GM12891 (cell line): Measurements from ENCODE around the gene UBASH3A.

Experiments
- DNase-seq: peaks from one replicate; pipeline ENCODE4 v3.0.0; 2011; ENCODE audit warnings: low spot score; ENCODE audit not compliant: insufficient read length
- FAIRE-seq: peaks from 2 replicates; lab custom pipeline; 2011; peaks lifted over from hg19 to GRCh38; lab: Jason Lieb, UNC
- PAX5 ChIP-seq: IDR thresholded peaks from 2 replicates; pipeline ENCODE4 v1.6.1; 2011; ENCODE audit warnings: low read length, moderate library complexity, mild to moderate bottlenecking; ENCODE audit not compliant: insufficient read depth, severe bottlenecking
- POLR2A ChIP-seq: IDR thresholded peaks from 2 replicates; pipeline ENCODE4 v1.6.1; 2011; ENCODE audit warnings: low read depth, low read length, control low read depth
- POLR2AphosphoS5 ChIP-seq: IDR thresholded peaks from 2 replicates; pipeline ENCODE4 v1.6.1; 2011; ENCODE audit warnings: low read depth, low read length, control low read depth
- POU2F2 ChIP-seq: IDR thresholded peaks from 2 replicates; pipeline ENCODE4 v1.6.1; 2011; ENCODE audit warnings: low read depth, mild to moderate bottlenecking, control low read depth, low read length, moderate library complexity
- SPI1 ChIP-seq: IDR thresholded peaks from 2 replicates; pipeline ENCODE4 v1.6.1; 2011; ENCODE audit warnings: low read depth, low read length, control low read depth
- TAF1 ChIP-seq: IDR thresholded peaks from 2 replicates; pipeline ENCODE4 v1.6.1; 2011; ENCODE audit warnings: low read depth, low read length, control low read depth

UBASH3A gene

GRCh38 chr21:42390696-42391095 lies 13.0 kb upstream of the UBASH3A start:
- no peak for TF ChIP-seq PAX5
- TF ChIP-seq POLR2A = no peak; the same call in 1 of the 2 replicates
- TF ChIP-seq TAF1 = no peak
- FAIRE-seq = no peak
- no peak for DNase-seq

DNA sequence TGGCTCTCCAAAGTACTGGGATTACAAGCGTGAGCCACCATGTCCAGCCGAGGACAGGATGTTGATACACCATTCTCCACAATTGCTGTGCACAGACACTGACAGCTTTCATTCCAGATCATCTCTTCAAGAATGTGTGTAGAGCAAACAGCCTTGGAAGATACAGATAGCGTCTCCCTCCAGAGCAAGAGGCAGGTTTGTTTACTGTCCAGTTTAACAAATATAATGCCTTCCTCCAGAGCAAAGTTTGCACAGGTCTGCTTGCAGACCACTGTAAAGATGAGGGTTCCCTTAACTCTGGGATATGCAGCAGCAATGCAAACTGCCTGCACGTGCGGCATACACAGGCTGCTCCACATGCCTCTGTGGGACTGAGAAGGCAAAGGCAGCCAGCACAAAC lies 12.4 kb upstream of the UBASH3A start:
- peak; percentile 48 for FAIRE-seq
- no peak for DNase-seq
- no peak for TF ChIP-seq TAF1
- TF ChIP-seq POU2F2 = no peak
- TF ChIP-seq PAX5 = no peak
- no peak for TF ChIP-seq POLR2AphosphoS5
- no peak for TF ChIP-seq SPI1
- TF ChIP-seq POLR2A = no peak

- peak; percentile 82 for FAIRE-seq
- DNase-seq = no peak
- TF ChIP-seq POLR2AphosphoS5 (peak; percentile 22; the same call in 1 of the 2 replicates), TAF1 (0 out of 2 replicates have a peak, but pooled peaks have one; percentile 24), POLR2A (no peak), SPI1 (peak; percentile 35), POU2F2 (peak; percentile 78; the same call in 1 of the 2 replicates), PAX5 (peak; percentile 76)
These were observed 10.8 kb upstream of the UBASH3A start for GRCh38 chr21:42392731-42393442.

- DNase-seq (no peak), FAIRE-seq (no peak)
- TF ChIP-seq POLR2AphosphoS5 (no peak), SPI1 (no peak), TAF1 (no peak), PAX5 (no peak), POU2F2 (no peak), POLR2A (no peak)
These were observed 10.2 kb upstream of the UBASH3A start for GRCh38 chr21:42393443-42393950.

DNA sequence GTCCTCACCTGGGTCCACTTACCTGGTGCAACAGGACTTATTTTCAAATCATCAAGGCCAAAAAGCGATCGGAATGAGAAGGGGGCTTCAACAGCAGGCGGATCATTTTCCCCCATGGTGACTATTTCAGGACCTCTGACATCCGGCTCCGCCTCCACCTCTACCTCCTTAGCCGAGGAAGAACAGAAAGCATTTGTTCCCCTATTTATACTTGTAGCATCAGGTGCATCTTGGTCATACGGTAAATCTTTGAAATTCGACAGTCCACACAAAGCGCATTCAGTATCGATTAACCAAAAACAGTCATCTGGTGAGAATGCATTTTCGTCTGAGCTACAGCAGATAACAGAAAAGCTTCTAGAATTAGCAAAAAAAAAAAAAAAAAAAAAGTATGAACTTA lies 8.4 kb upstream of the UBASH3A start:
- peak; percentile 86 for TF ChIP-seq POLR2A
- TF ChIP-seq TAF1 = no peak
- DNase-seq (no peak), FAIRE-seq (no peak)

DNA sequence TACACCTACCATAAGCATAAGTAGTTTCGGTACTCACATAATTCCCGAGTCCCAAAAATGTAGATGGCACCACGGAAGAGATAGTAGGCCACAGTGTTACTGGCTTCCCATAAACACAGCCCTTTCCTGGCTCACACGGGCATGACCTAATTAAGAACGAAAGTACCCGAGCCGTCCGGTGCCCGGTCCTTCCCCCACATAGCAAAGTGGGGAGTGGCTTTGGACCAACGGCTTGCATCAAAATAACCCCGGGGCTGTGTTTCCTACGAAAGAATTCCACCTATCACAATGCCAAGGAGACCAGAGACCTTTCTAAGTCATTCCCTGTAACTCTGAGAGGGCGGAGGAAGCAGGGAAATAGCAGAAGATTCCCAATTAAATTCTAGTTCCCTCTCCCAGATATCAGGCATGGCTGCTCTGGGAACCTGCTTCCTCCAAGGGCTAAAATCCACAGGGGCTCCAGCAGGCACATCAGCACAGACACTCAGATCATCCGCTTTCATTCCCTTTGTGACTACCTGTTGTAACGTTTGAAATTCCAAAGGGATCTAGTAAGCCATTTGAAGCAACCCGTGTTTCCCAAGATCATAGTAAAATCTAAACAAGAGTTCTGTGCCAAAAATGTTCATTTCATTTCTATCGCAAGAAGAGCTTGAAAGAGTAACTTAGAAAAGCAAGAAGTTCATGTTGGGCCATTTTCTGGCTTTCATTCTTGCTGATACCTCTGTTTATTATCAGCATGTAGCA lies 7.6 kb upstream of the UBASH3A start, which contains the start of gene TMPRSS3:
Gene TMPRSS3, minus strand, starts transcription at position 148 of the 747 bp plus-strand sequence. CDS start 635 bp downstream, outside the sequence.
- no peak for FAIRE-seq
- TF ChIP-seq POLR2A (no peak), PAX5 (no peak), TAF1 (no peak)
- DNase-seq = no peak

GRCh38 chr21:42396799-42397745 lies 6.6 kb upstream of the UBASH3A start:
- DNase-seq = no peak
- FAIRE-seq = no peak
- TF ChIP-seq POLR2AphosphoS5 (no peak), POU2F2 (no peak), TAF1 (no peak), PAX5 (no peak), POLR2A (no peak), SPI1 (no peak)

DNA sequence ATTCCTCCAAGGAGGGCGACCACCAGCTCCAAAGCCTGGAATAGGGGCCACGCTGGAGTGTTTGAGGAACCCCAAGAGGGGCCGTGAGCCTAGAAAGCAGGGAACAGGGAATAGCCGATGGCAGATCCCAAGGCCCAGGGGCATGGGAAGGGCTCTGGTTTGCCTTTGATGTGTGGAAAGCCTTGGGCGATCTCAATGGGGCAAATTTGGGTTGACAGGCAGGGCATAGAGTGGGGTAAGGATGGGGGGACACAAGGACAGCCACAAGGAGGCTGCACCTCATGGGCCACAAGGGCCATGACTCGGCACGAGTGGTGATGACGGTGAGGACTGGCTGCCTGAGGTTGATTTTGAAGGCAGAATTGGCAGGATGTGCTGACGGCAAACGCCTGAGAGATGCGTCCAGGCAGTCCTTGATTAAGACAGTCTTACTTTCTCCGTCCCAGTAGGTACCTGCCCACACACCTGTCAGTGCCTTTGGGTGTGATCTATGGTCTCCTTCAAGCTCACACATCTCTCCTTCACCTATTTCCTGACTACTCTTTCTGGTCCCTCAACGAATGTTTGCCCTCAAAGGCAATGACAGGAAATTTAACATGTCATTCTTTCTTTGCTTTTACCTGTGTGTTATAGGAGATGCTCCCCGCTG lies 5.8 kb upstream of the UBASH3A start:
- TF ChIP-seq POLR2A = no peak
- TF ChIP-seq TAF1 = no peak
- no peak for TF ChIP-seq POLR2AphosphoS5
- no peak for TF ChIP-seq PAX5
- TF ChIP-seq POU2F2 = no peak
- no peak for TF ChIP-seq SPI1
- DNase-seq = no peak
- peak; percentile 80 for FAIRE-seq

DNA sequence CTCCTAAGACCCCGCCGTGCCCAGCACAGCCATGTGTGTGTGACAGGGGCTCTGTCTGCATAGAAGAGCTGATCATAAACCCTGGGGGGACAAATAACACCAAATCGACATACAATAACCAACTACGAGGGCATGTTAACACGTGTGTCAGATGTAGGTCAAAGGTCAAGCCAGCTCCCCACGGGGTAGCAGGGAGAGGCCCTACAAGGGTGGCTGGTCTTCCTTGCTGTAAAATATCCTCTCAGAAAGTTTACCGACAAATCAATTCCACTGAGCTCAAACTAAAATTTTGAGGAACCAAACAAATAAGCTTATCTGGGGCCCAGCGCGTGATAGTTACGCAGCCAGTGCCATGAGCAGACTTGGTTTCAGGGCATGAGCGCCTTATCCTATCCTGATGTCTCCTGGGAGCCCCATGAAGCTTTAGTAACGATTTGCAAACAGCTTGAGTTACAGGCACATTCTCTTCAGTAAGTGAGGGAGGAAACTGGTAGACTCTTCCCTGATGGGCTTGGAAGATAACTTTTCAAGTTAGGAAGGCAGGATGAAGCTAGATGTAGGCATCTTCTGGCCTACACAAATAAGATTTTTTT lies 5.2 kb upstream of the UBASH3A start:
- peak; percentile 20 for FAIRE-seq
- no peak for DNase-seq
- no peak for TF ChIP-seq POLR2AphosphoS5
- no peak for TF ChIP-seq PAX5
- TF ChIP-seq POU2F2 = no peak
- no peak for TF ChIP-seq POLR2A
- TF ChIP-seq SPI1 = no peak
- no peak for TF ChIP-seq TAF1
